Skeletal muscle satellite cell (primary cell): ENCODE data around the gene GPC6.

Source experiments
- H3K27me3 ChIP-seq: 2 replicates; pipeline ENCODE4 v1.7.0; 2013; ENCODE audit warnings: low read length; ENCODE audit not compliant: control insufficient read depth, insufficient read depth
- H3K36me3 ChIP-seq: 2 replicates; pipeline ENCODE4 v1.7.0; 2013; ENCODE audit warnings: mild to moderate bottlenecking, control low read depth, low read length; ENCODE audit not compliant: insufficient read depth
- H3K4me1 ChIP-seq: 2 replicates; pipeline ENCODE4 v1.7.0; 2013; ENCODE audit warnings: low read length; ENCODE audit not compliant: control insufficient read depth, insufficient read depth
- H3K4me2 ChIP-seq: 2 replicates; pipeline ENCODE4 v1.7.0; 2013; ENCODE audit warnings: mild to moderate bottlenecking, low read length
- H3K4me3 ChIP-seq: 2 replicates; pipeline ENCODE4 v1.7.0; 2013; ENCODE audit warnings: low read length
- H3K9ac ChIP-seq: 2 replicates; pipeline ENCODE4 v1.7.0; 2013; ENCODE audit warnings: mild to moderate bottlenecking, low read depth, low read length, moderate library complexity
- H3K9me3 ChIP-seq: replicated peaks from 2 replicates; pipeline ENCODE4 v1.7.0; 2013; ENCODE audit warnings: mild to moderate bottlenecking, control low read depth, low read length

Gene GPC6

DNA sequence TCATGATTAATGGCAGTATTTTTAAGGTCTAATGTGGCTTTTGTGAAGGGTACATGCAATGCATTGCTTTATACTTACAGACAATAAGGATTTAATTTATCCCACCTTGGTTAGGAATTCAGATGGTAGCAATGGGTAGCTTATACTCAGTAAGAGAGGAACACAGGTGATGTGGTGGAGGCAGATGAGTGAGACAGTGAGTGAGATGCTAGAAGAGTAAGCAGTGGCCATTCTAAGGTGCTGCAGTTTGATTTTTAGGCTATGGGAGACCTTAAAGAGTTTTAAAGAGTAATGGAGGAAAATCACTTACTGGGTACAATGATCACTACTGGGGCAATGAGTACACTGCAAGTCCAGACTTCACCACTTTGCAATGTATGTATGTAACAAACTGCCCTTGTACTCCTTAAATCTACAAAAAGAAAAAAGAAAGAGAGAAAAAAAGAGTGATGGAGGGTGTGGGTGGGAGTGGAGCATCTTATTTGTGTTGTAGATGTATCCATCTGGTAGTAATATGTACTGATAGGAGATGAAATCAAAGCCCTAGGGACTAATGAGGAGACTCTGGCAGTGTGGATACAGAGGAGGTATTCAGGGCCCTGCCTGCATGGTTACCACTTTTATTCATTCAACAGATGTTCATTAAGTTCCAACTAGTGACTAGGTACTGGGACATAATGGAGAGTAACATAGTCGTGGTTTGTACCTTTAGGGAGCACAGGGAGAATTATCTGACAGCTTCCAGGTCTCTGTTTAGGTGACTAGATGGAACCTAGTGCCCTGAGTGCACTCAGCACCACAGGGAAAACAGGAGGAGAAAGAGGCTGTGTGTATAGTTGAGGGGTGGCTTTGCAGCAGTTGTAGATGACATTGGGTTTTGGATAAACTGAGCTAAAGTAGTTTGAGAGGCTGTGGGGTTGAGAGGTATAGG lies 99.0 kb downstream of the GPC6 start:
- Histone ChIP-seq H3K4me2 (no peak overlapping the region), H3K36me3 (no peaks in the 10 kb centered on the region), H3K9ac (no peak overlapping the region), H3K4me3 (no peak overlapping the region), H3K4me1 (no peaks in the 10 kb centered on the region), H3K27me3 (no peaks in the 10 kb centered on the region), H3K9me3 (no peaks in the 10 kb centered on the region)

DNA sequence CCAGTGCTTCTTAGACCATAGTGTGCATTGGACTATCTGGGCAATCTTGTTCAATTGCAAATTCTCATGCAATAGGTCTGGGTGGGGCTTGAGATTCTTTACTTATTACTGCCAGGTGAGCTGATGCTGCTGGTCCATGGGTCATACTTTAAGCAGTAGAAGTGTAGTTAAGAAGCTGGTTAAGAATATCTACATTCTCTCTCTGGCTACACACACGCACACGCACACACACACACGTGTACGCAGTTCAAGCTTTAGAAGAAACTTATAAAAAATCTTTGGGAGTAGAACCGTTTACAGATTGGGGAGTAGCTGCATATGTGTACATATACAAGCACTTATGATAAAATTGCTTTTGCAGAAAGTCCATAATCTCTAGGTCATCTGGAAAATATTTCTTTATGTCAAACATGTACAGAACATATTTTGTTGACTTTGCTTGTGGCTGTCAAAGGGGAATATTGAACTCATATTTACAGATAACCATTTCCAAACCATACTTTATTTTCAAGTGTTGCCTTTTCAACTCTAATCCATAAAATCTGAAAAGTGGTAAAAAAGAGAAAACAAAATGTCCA lies 99.7 kb downstream of the GPC6 start:
- H3K4me3 ChIP-seq = no peak overlapping the region
- no peak overlapping the region for H3K9ac ChIP-seq
- H3K4me1 ChIP-seq = no peaks in the 10 kb centered on the region
- H3K36me3 ChIP-seq = no peaks in the 10 kb centered on the region
- no peak overlapping the region for H3K4me2 ChIP-seq
- no peaks in the 10 kb centered on the region for H3K27me3 ChIP-seq
- H3K9me3 ChIP-seq = no peaks in the 10 kb centered on the region

DNA sequence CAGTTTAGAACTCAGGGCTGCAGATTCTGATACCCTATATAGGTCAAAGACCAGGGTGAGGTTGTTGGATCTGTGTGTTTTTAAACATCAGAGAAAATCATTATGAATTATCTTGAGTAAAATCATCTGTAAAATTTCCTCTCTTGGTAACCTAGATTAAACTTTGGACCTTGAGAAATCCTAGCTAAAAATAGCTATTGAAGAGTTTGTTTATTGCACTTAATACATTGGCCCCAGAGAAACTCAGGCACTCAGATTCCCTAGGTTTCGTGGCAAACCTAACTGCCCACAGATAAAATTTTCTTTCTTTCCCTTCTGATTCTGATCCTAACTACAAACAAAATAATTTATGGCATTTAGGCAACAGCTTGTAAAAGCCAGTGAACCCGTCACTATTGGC lies 102.3 kb downstream of the GPC6 start:
- Histone ChIP-seq H3K9me3 (no peaks in the 10 kb centered on the region), H3K36me3 (no peaks in the 10 kb centered on the region), H3K4me3 (no peak overlapping the region), H3K27me3 (no peaks in the 10 kb centered on the region), H3K9ac (no peak overlapping the region), H3K4me2 (no peak overlapping the region), H3K4me1 (no peaks in the 10 kb centered on the region)

DNA sequence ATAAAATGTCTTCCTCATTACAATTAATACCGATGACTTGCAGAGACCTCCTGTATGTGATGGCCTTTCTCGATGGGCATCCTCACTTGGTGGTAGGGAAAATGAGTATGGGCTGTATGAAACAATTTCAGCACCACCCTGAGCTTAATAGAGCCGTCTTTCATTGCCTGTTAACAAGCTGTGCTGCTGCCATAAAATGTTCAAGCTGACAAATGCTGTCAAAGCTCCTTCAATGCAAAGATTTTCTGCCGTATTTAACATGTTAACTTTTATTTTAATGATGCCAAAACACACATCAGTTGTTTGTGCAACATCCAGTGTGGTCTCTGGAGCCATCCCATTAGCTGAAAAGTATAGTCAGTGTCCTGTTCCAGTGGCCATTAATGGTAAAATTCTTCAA lies 110.1 kb downstream of the GPC6 start:
- Histone ChIP-seq H3K4me3 (no peak overlapping the region), H3K4me2 (no peak overlapping the region), H3K27me3 (no peaks in the 10 kb centered on the region), H3K9me3 (no peaks in the 10 kb centered on the region), H3K4me1 (no peaks in the 10 kb centered on the region), H3K36me3 (no peaks in the 10 kb centered on the region), H3K9ac (no peak overlapping the region)

DNA sequence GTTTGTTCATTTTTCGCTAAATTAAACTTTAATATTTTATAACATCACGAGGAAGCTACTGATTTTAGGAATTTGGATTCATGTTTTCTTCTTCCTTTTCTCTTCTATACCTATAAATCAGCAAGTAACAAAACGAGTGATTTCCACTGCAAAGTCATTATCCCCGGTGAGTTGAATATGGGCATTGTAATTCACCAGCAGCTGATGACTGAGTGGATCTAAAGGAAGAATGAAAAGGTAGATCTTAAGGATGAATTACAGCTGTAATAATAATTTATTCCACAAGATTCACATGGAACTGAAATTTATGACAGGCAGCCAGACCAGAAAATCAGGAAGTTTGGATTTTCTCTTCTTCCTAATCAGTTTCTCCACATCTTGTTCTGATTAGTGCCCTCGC lies 111.4 kb downstream of the GPC6 start:
- no peaks in the 10 kb centered on the region for H3K36me3 ChIP-seq
- no peaks in the 10 kb centered on the region for H3K9me3 ChIP-seq
- no peaks in the 10 kb centered on the region for H3K4me1 ChIP-seq
- H3K4me3 ChIP-seq = no peak overlapping the region
- no peaks in the 10 kb centered on the region for H3K27me3 ChIP-seq
- H3K9ac ChIP-seq = no peak overlapping the region
- H3K4me2 ChIP-seq = no peak overlapping the region

DNA sequence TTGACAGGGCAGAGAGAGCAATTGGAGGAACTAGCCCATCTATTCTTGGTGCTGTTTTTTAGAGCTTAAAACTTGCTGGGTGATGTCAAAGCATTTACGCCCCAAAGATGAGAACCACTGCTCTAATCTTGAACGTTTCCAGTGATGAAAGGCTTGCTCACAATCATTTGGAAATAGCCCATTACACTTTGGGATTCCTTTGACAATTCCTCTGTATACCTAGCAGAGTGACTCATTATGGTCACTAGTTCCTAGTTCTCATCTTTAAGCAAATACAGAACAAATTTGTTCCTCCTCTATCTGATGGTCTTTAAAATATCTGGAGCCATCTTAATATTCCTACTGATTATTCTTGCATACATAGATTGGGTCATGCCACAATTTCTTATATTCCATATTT lies 112.3 kb downstream of the GPC6 start:
- Histone ChIP-seq H3K27me3 (no peaks in the 10 kb centered on the region), H3K9me3 (no peaks in the 10 kb centered on the region), H3K4me3 (no peak overlapping the region), H3K4me2 (no peak overlapping the region), H3K4me1 (no peaks in the 10 kb centered on the region), H3K36me3 (no peaks in the 10 kb centered on the region), H3K9ac (no peak overlapping the region)

DNA sequence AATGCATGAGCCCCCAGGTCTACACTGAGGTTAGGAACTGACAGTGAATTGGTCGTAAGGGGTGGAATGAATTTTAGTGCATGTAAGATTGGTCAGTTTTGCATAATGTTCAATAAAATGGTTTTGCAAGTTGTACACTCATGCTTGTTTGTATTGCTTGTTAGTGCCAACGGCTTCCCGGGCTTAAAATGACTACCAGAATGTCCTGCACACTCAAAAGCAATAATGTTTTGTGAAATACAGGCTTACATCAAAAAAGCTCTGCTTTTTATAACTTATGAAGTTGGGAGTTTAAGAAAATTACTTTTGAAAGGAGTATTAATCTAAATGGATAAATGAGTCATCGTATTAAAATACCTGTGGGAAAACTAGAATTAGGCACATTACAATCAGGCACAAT lies 112.9 kb downstream of the GPC6 start:
- H3K27me3 ChIP-seq = no peaks in the 10 kb centered on the region
- H3K9me3 ChIP-seq = no peaks in the 10 kb centered on the region

DNA sequence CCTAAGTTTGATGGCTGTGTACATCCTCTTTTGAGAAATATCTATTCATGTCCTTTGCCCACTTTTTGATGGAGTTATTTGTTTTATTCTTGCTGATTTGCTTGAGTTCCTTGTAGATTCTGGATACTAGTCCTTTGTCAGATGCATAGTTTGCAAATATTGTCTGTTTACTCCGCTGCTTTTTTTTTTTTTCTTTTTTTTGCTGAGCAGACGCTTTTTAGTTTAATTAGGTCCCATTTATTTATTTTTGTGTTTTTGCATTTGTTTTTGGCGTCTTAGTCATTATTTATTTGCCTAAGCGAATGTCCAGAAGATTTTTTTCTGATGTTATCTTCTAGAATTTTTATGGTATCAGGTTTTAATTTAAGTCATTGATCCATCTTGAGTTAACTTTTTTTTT lies 114.9 kb downstream of the GPC6 start:
- Histone ChIP-seq H3K4me2 (no peak overlapping the region), H3K4me1 (no peaks in the 10 kb centered on the region), H3K36me3 (no peaks in the 10 kb centered on the region), H3K9me3 (no peaks in the 10 kb centered on the region), H3K27me3 (no peaks in the 10 kb centered on the region), H3K9ac (no peak overlapping the region), H3K4me3 (no peak overlapping the region)

More for the DNA sequence above, 112.9 kb downstream of the GPC6 start:
- Histone ChIP-seq H3K4me3 (no peak overlapping the region), H3K9ac (no peak overlapping the region), H3K4me2 (no peak overlapping the region), H3K4me1 (no peaks in the 10 kb centered on the region), H3K36me3 (no peaks in the 10 kb centered on the region)

DNA sequence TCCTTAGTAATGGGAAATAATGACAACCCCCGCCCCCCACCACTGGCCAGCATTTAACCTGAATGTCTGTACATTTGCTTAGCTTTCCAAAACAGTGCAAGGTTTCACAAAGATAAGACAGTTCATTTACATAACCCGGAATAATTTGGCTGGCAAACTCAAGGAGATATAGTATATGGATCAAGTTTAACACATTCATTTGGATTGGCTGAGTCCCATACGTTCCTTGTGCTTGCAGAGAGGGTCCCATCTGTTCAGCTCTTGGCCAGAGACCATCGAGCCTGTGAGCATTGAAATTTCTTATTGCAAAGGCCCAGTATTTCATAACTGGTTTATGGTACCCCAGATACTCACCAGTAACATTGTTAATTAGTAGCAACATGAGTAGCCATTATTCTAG lies 116.5 kb downstream of the GPC6 start:
- Histone ChIP-seq H3K4me3 (no peak overlapping the region), H3K4me1 (no peaks in the 10 kb centered on the region), H3K27me3 (no peaks in the 10 kb centered on the region), H3K4me2 (no peak overlapping the region), H3K9ac (no peak overlapping the region), H3K36me3 (no peaks in the 10 kb centered on the region), H3K9me3 (peaks cover 5% of the 10 kb centered on the region)

DNA sequence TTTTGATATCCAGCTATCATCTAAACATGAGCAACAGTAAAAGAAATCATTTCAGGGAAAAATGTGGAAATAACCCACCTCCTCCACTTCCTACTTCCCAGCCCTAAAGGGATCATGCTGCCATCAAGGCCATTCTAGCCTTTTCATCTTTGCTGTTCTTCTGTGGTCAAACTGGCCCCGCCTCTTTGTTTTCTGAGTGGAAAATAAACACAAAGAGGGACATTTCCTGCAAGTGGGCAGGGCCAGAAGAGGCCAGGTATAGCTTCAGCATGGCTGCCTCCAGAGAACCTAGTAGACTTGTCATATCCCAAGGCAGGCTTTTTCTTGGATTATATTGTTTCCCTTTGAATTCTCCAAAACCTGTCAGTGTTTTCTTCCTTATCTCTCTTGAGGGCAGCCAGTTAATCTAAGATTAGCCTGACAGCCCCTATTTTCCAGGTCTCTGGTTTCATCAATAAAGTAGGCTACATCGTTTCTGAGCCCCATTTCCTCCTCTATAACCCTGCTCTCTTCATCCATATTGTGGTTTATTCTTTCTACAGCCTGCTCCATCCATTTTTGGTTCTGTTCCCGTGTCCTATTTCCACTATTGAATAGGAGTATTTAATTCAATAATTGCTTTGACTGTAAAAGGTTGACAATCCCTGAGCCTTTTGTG lies 117.6 kb downstream of the GPC6 start:
- Histone ChIP-seq H3K27me3 (no peaks in the 10 kb centered on the region), H3K9me3 (peaks cover 5% of the 10 kb centered on the region), H3K4me3 (no peak overlapping the region), H3K9ac (no peak overlapping the region), H3K4me2 (no peak overlapping the region), H3K4me1 (no peaks in the 10 kb centered on the region), H3K36me3 (no peaks in the 10 kb centered on the region)

DNA sequence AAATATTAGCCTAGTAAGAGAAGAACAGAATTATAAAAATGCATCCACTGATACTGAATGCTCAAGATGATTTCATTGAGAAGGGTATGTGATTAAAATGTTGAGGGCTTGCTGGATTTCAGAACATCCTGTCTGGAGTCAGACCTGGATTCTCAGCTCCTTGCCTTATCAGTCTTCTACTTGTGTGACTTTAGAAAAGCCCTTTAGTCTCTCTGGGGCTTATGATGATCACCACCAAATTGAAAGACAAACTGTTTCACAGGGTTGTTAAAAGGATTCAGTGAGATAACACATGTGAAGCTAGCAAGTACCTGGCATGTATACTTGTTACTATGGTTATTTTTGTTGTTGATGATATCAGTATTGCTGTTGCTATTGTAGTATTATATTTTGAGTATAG lies 118.4 kb downstream of the GPC6 start:
- H3K9me3 ChIP-seq = peaks cover 5% of the 10 kb centered on the region
- H3K4me2 ChIP-seq = no peak overlapping the region
- no peak overlapping the region for H3K4me3 ChIP-seq
- H3K9ac ChIP-seq = no peak overlapping the region
- no peaks in the 10 kb centered on the region for H3K27me3 ChIP-seq
- no peaks in the 10 kb centered on the region for H3K36me3 ChIP-seq
- H3K4me1 ChIP-seq = no peaks in the 10 kb centered on the region
